ENCODE measurements around the gene HOXC4. TPM values are rescaled to one million over a fixed set of nuclear protein-coding genes. Genes with fewer than 3 reads are reported as not detected.

The HOXC4 gene
- total RNA-seq, 1 experiment from 2014 or later, result not detected

DNA sequence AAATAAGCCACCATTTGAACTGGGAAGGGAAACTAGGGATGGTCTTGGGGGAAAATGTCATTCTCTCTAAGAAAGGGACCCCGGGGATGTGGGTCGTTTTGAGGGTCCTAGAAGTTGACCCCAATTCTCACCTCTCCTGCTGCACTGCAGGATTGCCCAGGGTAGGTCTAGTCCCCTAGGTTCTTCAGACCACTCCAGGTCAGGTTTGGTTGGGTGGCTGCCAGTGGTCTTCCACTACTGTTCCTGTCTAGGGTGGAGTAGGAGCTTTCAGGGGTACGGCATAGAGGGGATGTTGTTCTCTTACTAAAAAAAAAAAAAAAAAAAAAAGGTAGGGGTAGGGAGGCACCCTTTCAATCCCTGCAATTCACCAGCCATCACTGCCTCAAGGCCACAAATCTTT, 37.6 kb upstream of the HOXC4 start:
- H2AK5ac ChIP-seq (ENCODE audit: insufficient read length, low read length), result no peak overlapping the region
- H3K27me3 ChIP-seq (ENCODE audit: insufficient read depth, low read length), result peaks cover 91% of the 10 kb centered on the region
- peaks cover 0 to 1% of the 10 kb centered on the region in 2 experiments; a peak in 2 of 5 replicates for H3K9me3 Mint-ChIP-seq
- H3K23ac ChIP-seq (ENCODE audit: insufficient read length, low read depth, low read length), result no peak overlapping the region
- no peak overlapping the region for H3K4me2 ChIP-seq (ENCODE audit: insufficient read depth, insufficient read length, low read length)
- H2BK120ac ChIP-seq (ENCODE audit: low read depth, low read length, poor library complexity, severe bottlenecking), result no peak overlapping the region
- TF ChIP-seq, protein P1, sequence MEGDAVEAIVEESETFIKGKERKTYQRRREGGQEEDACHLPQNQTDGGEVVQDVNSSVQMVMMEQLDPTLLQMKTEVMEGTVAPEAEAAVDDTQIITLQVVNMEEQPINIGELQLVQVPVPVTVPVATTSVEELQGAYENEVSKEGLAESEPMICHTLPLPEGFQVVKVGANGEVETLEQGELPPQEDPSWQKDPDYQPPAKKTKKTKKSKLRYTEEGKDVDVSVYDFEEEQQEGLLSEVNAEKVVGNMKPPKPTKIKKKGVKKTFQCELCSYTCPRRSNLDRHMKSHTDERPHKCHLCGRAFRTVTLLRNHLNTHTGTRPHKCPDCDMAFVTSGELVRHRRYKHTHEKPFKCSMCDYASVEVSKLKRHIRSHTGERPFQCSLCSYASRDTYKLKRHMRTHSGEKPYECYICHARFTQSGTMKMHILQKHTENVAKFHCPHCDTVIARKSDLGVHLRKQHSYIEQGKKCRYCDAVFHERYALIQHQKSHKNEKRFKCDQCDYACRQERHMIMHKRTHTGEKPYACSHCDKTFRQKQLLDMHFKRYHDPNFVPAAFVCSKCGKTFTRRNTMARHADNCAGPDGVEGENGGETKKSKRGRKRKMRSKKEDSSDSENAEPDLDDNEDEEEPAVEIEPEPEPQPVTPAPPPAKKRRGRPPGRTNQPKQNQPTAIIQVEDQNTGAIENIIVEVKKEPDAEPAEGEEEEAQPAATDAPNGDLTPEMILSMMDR (conservative IDR thresholded peaks at IDR 0.05), result no peak
- no peak overlapping the region for H3T11ph ChIP-seq (ENCODE audit: low read length)
- no peak overlapping the region for H2BK20ac ChIP-seq (ENCODE audit: low read depth, low read length, poor library complexity, severe bottlenecking)
- no peak overlapping the region for H2BK12ac ChIP-seq (ENCODE audit: insufficient read length, low read depth, low read length)
- no peak for DNase-seq
- H2AFZ ChIP-seq (ENCODE audit: low read length), result no peak overlapping the region
- no peak overlapping the region for H4K5ac ChIP-seq (ENCODE audit: insufficient read length, low read depth, low read length)
- H3K9ac ChIP-seq (ENCODE audit: extremely low read depth, insufficient read length, low read length), result no peak overlapping the region
- peaks cover 10% of the 10 kb centered on the region for H3K23me2 ChIP-seq (ENCODE audit: insufficient read length, low read depth, low read length, poor library complexity, severe bottlenecking)
- H3K27ac ChIP-seq (ENCODE audit: insufficient read length, low read depth, low read length), result no peak overlapping the region
- no peaks in the 10 kb centered on the region for H3K4me1 ChIP-seq (ENCODE audit: insufficient read depth, low read length)
- no peaks in the 10 kb centered on the region for H3K36me3 Mint-ChIP-seq (ENCODE audit: insufficient read depth in 1 of 3, low read depth in 3 of 3)
- no peak overlapping the region for H3K56ac ChIP-seq (ENCODE audit: insufficient read length, low read depth, low read length)
- no peaks in the 10 kb centered on the region for H4K20me1 ChIP-seq (ENCODE audit: control insufficient read depth, insufficient read depth, insufficient read length)
- no peak overlapping the region for H2BK5ac ChIP-seq (ENCODE audit: insufficient read length, low read length)
- H3K79me2 ChIP-seq (ENCODE audit: insufficient read depth, low read length), result no peaks in the 10 kb centered on the region
- no peak overlapping the region for H3K4me3 Mint-ChIP-seq
- H3K4me1 Mint-ChIP-seq, result peaks cover 10 to 29% of the 10 kb centered on the region in 2 experiments
- H3K14ac ChIP-seq (ENCODE audit: insufficient read depth, low read length), result no peak overlapping the region
- WGBS (ENCODE audit: extremely low coverage, insufficient read length, low lambda C conversion rate), result no CpG with 5 or more reads among the region's 3 CpGs
- no peaks in the 10 kb centered on the region for H3K9me3 ChIP-seq (ENCODE audit: control insufficient read depth, low read depth, low read length)
- H3K27ac Mint-ChIP-seq, result no peak overlapping the region
- no peak overlapping the region for H2BK15ac ChIP-seq (ENCODE audit: low read depth, low read length)
- H4K91ac ChIP-seq (ENCODE audit: insufficient read length, low read depth, low read length), result no peak overlapping the region
- peaks cover 100% of the 10 kb centered on the region for H3K27me3 Mint-ChIP-seq (ENCODE audit: low read depth)
- H3K79me1 ChIP-seq (ENCODE audit: insufficient read depth, low read depth, low read length, poor library complexity, severe bottlenecking), result no peaks in the 10 kb centered on the region
- no peak overlapping the region for H3K4ac ChIP-seq (ENCODE audit: low read depth, low read length)
- no peak overlapping the region for H3K18ac ChIP-seq (ENCODE audit: insufficient read length, low read depth, low read length)
- H4K8ac ChIP-seq (replicated peaks; ENCODE audit: insufficient read length, low read depth, low read length), result no peak overlapping the region

Data from H9 (cell line).